GM21717 (cell line): Measurements from ENCODE around the gene C3orf38.
"Not testable (repeated sequence)": the region's sequence is repeated elsewhere in the genome, so short reads cannot be mapped to it uniquely, and the experiment has no call there.

ENCODE experiments used
- ATAC-seq: cut with Tn5 transposase; IDR thresholded peaks from one replicate; pipeline ENCODE4 v1.9.1; 2021; ENCODE audit warnings: mild to moderate bottlenecking, moderate library complexity; ENCODE audit not compliant: unreplicated experiment

Gene C3orf38

DNA sequence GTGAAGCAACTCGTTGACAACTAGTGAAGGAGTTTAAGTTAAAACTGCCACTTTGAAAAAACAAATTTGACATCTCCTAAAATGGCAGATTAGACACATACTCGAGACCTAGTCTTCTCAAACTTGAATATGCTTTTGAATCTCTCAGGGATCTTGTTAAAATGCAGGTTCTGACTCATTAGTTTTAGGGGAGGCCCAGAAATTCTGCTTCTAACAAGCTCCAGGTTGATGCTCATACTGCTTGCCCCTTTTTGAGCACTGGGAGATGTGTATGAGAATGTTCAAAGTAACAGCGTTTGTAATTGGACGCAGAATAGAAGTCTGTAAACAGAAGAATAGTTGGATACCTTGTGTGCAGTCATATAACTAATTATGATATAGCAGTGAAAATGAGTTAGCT is 1.6 kb downstream of the C3orf38 start:
- no peak for ATAC-seq

GRCh38 chr3:88152841-88153240 is 3.1 kb downstream of the C3orf38 start:
- no peak for ATAC-seq

GRCh38 chr3:88166419-88166971 is 16.7 kb downstream of the C3orf38 start:
- no peak for ATAC-seq

GRCh38 chr3:88167173-88167572 is 17.4 kb downstream of the C3orf38 start:
- no peak for ATAC-seq

DNA sequence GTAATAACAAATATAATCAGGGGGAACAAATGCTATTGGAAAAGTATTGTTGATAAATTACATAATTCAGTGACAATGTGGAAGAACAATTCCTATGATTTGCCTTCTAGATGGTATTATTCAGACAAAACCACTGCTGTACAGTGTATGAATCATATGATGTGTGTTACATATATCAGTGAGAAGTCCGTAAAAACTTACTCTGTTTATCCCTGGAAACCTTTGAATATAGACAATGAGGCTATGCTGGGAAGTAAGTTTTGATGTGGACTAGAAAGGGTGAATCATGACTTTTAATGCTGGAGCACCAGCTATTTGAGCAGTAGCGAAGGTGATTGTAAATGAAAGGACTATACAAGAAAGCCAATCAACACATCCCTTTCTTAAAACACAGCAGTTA is 17.9 kb downstream of the C3orf38 start:
- ATAC-seq: no peak

GRCh38 chr3:88168171-88168570 is 18.4 kb downstream of the C3orf38 start:
- ATAC-seq: no peak

DNA sequence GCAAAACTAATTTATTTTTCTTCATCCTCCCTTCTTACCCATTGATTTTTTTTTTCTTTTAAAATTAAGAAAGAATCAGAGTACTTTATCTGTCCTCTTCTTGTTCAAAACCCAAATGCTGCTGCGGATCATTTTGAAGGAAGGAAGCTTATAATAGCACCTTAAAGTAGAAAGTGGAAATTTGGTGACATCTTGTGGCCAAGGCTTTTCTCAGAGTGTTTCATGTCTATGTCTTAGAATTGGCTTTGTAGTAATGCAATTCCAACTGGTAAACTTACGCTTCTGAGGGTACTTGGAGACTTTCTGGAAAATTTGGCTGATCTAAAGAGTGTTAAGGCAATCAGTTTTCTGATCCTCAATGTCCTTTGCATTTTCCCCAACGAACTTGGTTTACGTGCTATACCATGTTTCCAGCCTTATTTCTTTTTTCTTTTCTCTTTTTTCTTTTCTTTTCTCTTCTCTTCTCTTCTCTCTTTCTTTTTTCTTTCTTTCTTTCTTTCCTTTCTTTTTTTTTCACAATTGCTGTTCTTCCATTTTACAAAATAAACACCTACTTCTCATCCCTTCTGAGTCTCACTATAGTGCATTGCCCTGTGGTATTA is 30.7 kb downstream of the C3orf38 start:
- ATAC-seq: peak; percentile 73

DNA sequence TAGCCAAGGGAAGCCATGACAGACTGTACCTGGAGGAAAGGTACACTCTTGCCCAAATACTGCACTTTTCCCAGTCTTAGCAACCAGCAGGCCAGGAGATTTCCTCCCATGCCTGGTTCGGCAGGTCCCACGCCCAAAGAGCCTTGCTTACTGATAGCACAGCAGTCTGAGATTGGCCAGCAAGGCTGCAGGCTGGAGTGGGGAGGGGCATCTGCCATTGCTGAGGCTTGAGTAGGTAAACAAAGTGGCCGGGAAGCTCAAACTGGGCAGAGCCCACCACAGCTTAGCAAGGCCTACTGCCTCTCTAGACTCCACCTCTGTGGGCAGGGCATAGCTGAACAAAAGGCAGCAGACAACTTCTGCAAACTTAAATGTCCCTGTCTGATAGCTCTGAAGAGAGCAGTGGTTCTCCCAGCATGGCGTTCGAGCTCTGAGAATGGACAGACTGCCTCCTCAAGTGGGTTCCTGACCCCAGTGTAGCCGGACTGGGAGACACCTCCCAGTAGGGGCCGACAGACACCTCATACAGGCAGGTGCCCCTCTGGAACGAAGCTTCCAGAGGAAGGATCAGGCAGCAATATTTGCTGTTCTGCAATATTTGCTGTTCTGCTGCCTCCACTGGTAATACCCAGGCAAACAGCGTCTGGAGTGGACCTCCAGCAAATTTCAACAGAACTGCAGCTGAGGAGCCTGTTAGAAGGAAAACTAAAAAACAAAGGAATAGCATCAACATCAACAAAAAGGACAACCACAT is 32.6 kb downstream of the C3orf38 start:
- not testable (repeated sequence) for ATAC-seq

- no peak for ATAC-seq
Observed at GRCh38 chr3:88188436-88188835, 38.7 kb downstream of the C3orf38 start.

DNA sequence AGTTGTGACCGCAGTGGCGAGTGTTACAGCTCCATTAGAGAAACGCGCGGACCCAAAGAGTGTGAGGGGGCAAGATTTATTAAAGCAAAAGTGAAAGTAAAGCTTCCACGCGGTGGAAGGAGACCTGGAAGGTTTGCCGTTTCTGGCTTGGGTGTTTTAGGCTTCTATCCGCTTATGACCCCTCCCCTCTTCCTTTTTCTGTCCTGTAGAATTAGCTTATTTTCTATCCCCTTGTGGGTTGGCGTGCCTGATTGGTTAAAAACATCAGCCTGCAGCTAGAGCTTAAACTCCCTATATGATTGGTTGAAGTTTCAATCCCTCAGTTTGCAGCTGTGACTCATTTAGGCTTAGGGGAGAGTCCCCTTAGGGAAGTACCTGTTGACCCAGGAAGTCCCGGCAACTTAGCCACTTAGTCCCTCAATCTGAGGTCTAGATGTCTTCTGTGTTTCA is 39.6 kb downstream of the C3orf38 start:
- ATAC-seq: peak; percentile 94

DNA sequence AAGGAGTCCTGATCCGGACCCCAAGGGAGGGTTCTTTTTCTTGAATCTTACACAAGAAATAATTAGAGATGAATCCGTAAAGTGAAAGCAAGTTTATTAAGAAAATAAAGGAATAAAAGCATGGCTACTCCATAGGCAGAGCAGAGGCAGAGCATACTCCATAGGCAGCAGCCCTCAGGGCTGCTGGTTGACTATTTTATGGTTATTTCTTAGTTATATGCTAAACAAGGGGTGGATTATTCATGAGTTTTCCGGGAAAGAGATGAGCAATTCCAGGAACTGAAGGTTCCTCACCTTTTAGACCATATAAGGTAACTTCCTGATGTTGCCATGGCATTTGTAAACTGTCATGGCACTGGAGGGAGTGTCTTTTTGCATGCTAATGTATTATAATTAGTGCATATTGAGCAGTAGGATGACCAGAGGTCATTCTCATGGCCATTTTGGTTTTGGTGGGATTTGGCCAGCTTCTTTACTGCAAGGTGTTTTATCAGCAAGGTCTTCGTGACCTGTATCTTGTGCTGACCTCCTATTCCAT is 42.2 kb downstream of the C3orf38 start:
- ATAC-seq: no peak

- ATAC-seq: no peak
Observed at GRCh38 chr3:88192631-88193030, 42.9 kb downstream of the C3orf38 start.

DNA sequence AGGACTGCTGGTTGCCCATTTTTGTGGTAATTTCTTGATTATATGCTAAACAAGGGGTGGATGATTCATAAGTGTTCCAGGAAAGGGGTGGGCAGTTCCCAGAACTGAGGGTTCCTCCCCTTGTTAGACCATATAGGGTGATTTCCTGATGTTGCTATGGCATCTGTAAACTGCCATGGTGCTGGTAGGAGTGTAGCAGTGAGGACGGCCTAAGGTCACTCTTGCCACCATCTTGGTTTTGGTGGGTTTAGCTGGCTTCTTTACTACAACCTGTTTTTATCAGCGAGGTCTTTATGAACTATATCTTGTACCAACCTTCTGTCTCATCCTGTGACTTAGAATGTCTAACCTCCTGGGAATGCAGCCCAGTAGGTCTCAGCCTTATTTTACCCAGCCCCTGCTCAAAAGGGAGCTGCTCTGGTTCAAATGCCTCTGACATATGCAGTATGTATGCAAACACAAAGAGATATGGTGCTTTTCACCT is 46.2 kb downstream of the C3orf38 start:
- no peak for ATAC-seq

DNA sequence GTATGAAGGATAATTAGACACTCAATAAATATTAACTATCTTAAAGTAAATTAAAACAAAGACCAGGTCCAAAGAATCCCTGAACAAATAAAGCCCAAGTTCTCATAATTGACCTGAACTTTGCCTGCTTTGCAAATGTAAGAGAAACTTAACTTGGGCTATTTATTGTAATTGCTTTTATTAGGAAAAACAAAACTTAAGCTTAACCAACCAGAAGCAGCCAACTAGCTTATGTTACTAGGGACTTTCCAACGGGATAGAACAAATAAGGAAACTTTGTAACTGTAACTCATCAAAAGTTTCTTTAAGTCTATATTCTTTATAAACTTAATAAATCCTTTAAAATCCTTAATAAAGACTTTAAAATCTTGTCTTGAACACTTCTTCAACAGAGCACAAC is 48.4 kb downstream of the C3orf38 start:
- ATAC-seq: no peak

- ATAC-seq: peak; percentile 93
Observed at GRCh38 chr3:88203642-88204055, 53.9 kb downstream of the C3orf38 start.
